Chondrocyte (in vitro differentiated cells): ENCODE results near the gene DKK3. TPM values are rescaled to one million over a fixed set of nuclear protein-coding genes. Genes with fewer than 3 reads are reported as not detected.

Source experiments
- DNase-seq: peaks from one replicate; pipeline ENCODE4 v3.0.0; 2021; ENCODE audit warnings: mixed read lengths, low spot score
- H3K27ac Mint-ChIP-seq: one replicate; pipeline ENCODE4 v1.8.0; 2021; ENCODE audit warnings: mild to moderate bottlenecking, moderate library complexity, mixed read lengths; ENCODE audit not compliant: unreplicated experiment
- H3K27me3 Mint-ChIP-seq: 2 replicates; pipeline ENCODE4 v1.8.0; 2021; ENCODE audit warnings: low read depth, mixed read lengths
- H3K36me3 Mint-ChIP-seq: 2 replicates; pipeline ENCODE4 v1.8.0; 2021; ENCODE audit warnings: low read depth, mixed read lengths
- H3K4me1 Mint-ChIP-seq: 2 replicates; pipeline ENCODE4 v1.8.0; 2021; ENCODE audit warnings: low read depth, mild to moderate bottlenecking, mixed read lengths
- H3K4me3 Mint-ChIP-seq: one replicate; pipeline ENCODE4 v1.8.0; 2021; ENCODE audit warnings: mild to moderate bottlenecking, moderate library complexity, mixed read lengths; ENCODE audit not compliant: unreplicated experiment
- H3K9me3 Mint-ChIP-seq: 2 replicates; pipeline ENCODE4 v1.8.0; 2021; ENCODE audit warnings: low read depth, mixed read lengths
- CTCF ChIP-seq: fragments of 200-600 bp; sonication (generic); IDR thresholded peaks from 2 replicates; pipeline ENCODE4 v1.5.0; 2021; ENCODE audit warnings: antibody characterized with exemption, mild to moderate bottlenecking, moderate library complexity
- total RNA-seq: library from RNA; stranded (reverse); gene quantifications from 3 replicates; pipeline ENCODE4 v1.2.1, GENCODE V29; 2021

The DKK3 gene
- total RNA-seq, 1 donor from 2014 or later = 575 TPM

DNA sequence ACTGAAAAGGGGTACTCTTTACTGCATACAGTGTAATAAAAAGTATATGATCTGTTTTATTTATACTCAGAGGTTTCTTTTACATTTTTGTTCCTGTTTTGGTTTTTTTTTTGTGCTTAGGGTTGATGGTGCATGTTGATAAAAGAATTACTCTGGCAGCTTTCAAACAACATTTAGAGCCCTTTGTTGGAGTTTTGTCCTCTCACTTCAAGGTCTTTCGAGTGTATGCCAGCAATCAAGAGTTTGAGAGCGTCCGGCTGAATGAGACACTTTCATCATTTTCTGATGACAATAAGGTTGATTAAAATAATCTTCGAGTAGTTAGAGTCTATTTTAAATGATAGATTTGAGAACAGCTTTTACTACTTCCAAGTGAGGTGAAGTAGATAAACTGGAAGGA lies 60.6 kb downstream of the DKK3 start:
- Mint-ChIP-seq H3K36me3 (peaks cover 26% of the 10 kb centered on the region), H3K27ac (no peak overlapping the region), H3K4me1 (peaks cover 4% of the 10 kb centered on the region), H3K4me3 (no peak overlapping the region), H3K27me3 (no peaks in the 10 kb centered on the region), H3K9me3 (no peaks in the 10 kb centered on the region)
- DNase-seq = no peak
- TF ChIP-seq CTCF = no peak

GRCh38 chr11:11946878-11947277 lies 61.5 kb downstream of the DKK3 start:
- no peak for TF ChIP-seq CTCF
- Mint-ChIP-seq H3K9me3 (no peaks in the 10 kb centered on the region), H3K4me3 (no peak overlapping the region), H3K4me1 (peaks cover 6% of the 10 kb centered on the region), H3K36me3 (peaks cover 26% of the 10 kb centered on the region), H3K27ac (no peak overlapping the region), H3K27me3 (no peaks in the 10 kb centered on the region)
- DNase-seq = no peak

GRCh38 chr11:11946180-11946579 lies 62.2 kb downstream of the DKK3 start:
- peaks cover 6% of the 10 kb centered on the region for H3K4me1 Mint-ChIP-seq

GRCh38 chr11:11944444-11944843 lies 64.0 kb downstream of the DKK3 start:
- Mint-ChIP-seq H3K4me3 (no peak overlapping the region), H3K36me3 (peaks cover 15% of the 10 kb centered on the region), H3K27ac (no peak overlapping the region), H3K27me3 (no peaks in the 10 kb centered on the region), H3K4me1 (peaks cover 6% of the 10 kb centered on the region), H3K9me3 (no peaks in the 10 kb centered on the region)
- TF ChIP-seq CTCF = no peak
- DNase-seq = no peak

More at GRCh38 chr11:11946180-11946579, 62.2 kb downstream of the DKK3 start:
- DNase-seq = no peak
- Mint-ChIP-seq H3K9me3 (no peaks in the 10 kb centered on the region), H3K27ac (no peak overlapping the region), H3K4me3 (no peak overlapping the region), H3K27me3 (no peaks in the 10 kb centered on the region), H3K36me3 (peaks cover 23% of the 10 kb centered on the region)
- no peak for TF ChIP-seq CTCF

- Mint-ChIP-seq H3K4me3 (no peak overlapping the region), H3K4me1 (peaks cover 9% of the 10 kb centered on the region), H3K9me3 (no peaks in the 10 kb centered on the region), H3K27ac (no peak overlapping the region), H3K27me3 (no peaks in the 10 kb centered on the region), H3K36me3 (peaks cover 21% of the 10 kb centered on the region)
- no peak for TF ChIP-seq CTCF
- no peak for DNase-seq
Measured at GRCh38 chr11:11942668-11943067, 65.8 kb downstream of the DKK3 start.
